Kidney glomerular epithelial cell (primary cell): ENCODE data around the gene ALPL.
"Not testable (repeated sequence)": the region's sequence is repeated elsewhere in the genome, so short reads cannot be mapped to it uniquely, and the experiment has no call there.

Experiments used
- DNase-seq: peaks from one replicate; lab custom pipeline; 2025; lab: John Stamatoyannopoulos, UW

ALPL gene

GRCh38 chr1:21507511-21508270 is 1.5 kb upstream of the ALPL start:
- DNase-seq: no peak

GRCh38 chr1:21508580-21509350 is 458 bp upstream of the ALPL start:
- DNase-seq: peak; percentile 31

DNA sequence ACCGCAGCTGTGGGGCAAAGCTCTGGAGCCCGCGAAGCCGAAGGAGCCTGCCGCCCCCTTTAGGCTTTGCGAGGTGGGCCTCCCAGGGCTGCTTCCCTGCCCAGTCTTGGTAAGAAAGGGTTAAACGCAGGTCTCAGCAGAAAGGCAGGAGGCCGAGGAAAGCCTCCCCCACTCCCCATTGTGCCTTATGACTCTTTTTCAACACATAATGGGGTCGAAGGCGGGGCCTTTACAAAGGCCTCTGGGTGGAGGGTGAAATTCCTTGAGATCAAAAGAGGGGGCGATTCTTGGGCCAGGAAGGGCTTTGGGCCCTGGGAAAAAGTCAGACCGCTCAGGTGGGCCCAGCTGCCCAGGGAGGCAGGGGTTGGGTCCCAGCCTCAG is 880 bp downstream of the ALPL start:
- no peak for DNase-seq

DNA sequence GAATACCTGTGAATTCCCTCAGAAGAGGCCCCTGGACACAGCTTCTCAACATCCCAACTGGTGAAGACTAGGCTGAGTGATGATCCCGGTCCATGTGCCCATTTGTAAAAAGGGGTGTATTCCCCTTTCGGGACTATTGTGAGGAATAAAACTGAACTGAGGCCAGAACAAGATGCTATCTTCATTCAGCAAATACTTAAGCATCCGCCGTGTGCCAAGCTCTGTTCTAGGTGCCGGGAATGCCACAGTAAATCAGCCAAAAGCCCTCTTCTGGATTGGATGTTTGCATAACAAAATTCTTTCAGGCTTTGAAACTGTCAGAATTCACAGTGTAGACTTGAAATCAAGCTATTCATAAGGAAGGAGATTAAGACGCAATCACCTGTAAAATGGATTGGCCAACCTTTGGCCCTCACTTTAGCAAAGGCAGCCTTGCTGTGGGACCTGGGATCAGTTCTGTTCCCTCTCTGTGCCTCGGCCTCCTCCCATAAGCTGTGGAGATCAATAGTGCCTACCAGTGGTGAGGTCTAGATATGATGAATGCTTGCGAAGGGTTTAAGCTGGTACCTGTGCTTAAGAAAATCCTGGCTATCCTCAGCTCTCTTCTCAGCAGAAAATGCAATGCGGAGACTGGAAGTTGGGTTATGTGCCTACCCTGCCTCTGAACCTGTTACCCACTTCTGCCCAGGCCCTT is 1.8 kb downstream of the ALPL start:
- DNase-seq: no peak

DNA sequence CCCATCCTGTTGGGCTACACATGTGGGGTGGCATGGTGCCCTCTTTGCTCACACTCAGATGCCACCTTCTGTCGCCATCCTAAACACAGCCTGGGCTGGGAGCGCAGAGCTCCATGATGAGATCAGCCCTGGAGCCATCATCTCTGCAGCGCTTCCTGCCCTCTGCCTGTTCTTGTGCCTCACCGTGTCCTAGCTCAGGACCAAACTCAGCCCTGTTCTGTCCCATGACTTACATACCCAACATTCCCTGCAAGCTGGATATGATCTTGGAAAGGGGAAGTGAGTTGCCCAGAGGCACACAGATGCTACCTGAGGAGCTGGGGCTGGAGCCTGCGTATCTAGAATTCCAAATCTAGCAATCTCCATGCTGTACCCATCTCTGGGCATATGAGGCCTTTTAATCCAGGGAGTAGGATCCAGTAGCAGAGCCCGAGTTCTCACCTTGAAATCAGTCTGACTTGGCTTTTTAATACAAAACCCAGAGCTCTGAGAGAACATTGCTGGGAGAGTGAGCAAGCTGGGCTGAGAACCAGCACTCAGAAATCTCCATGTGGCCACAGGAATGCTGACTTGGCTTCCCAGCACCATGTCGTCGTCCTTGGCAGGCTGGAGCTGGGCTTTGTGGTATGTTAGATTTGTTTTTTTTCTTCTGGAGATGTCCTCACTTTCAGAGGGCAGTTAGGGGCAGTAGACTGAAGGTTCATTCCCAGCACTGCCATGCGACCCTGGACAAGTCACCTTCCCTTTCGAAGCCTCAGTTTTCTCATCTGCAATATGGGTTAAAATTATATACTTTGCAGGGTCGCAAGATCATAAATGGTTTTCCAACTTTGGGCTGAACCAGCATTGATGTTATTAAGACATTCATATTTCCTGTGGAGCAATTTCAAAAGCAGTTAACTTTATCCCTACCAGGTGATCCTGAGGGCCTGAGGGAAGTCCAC is 2.6 kb downstream of the ALPL start:
- peak; percentile 80 for DNase-seq

DNA sequence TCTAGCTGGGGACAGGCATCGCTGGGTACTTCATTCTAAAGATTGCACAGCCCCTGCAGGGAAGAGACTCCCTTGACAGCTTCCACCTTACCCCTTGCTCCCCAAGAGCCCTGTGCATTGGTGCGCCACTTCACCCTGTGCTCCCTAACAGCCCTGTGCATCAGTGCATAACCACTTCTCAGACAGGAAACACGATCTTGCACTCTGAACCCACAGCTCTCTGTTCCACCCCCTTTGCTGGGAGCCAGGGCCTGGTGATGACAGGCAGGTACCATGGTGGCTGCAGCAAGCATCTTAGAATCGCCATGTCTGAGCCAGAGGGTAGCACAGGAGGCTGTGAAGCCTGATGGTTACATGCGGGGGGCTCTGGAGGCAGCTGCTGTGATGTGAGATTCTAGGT is 5.0 kb downstream of the ALPL start:
- no peak for DNase-seq

GRCh38 chr1:21517161-21517589 is 8.0 kb downstream of the ALPL start:
- DNase-seq: no peak

DNA sequence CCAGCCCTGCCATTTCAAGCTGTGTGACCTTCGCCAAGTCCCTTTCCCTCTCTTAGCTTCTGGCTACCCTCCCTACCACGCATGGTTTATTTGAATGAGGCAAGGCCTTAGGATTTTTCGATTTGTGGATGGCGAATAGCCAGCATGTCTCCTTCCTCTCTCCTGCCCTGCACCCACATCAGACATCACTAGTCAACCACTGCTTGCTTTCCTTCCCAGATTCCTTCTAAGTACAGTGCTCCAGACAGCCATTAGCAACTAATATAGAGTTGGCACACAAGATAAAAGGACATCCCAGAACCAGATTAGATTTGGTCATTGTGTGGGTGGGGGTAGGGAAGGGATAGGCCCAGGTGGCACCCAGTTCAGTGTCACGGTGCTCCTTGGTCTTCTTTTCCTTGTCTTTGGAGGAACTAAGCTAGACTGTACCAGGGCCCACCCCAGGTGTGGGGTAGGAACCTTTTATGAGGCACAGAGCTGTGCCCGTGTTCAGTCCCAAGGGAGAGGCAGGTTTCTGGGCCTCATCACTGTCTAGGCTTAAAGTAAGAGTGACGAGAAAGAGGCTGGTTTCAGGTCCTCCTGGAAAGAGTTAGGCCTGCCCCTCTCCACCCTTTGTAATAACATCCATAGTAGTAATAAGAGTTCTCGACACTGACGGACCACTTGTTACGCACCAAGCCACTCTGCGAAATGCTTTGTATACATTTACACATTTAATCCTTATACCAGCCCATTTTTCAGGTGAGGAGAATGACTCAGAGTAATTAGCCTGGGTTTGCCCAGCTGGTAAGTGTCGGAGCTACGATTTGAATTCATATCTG is 8.6 kb downstream of the ALPL start:
- DNase-seq: no peak

GRCh38 chr1:21518774-21519455 is 9.7 kb downstream of the ALPL start:
- DNase-seq: no peak

- DNase-seq: not testable (repeated sequence)
Measured at GRCh38 chr1:21519486-21520070, 10.4 kb downstream of the ALPL start.

DNA sequence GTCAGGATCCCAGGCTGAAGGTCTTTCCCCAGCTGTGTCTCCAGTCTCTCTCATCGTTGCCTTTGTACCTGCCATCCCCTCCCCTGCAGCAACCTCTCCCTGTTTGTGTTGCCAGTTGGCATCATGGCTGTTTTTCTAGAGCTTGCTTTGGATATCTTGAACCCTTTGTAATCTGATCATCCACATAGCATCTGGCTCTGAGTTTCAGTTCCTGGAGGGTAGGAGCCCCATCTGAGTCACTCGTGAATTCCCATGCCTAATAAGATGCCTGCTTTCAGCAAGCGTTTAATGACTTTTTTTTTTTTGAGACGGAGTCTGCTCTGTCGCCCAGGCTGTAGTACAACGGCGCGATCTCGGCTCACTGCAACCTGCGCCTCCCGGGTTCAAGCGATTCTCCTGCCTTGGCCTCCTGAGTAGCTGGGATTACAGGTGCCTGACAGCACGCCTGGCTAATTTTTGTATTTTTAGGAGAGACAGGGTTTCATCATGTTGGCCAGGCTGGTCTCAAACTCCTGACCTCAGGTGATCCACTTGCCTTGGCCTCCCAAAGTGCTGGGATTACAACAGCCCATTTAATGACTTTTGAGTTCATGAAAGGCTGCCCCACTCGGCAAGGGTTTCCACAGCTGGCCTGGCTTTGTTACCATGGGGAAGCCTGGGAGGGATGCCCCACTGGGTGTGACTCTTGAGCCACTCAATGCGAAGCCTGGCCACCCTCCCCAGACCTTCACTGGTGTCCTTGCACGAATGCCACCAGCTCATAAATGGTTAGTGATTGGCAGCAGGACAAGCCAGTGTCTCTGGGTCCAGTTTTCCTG is 11.9 kb downstream of the ALPL start:
- no peak for DNase-seq

- DNase-seq: no peak
Measured at GRCh38 chr1:21521717-21522060, 12.5 kb downstream of the ALPL start.

- DNase-seq: no peak
Measured at GRCh38 chr1:21522525-21523038, 13.4 kb downstream of the ALPL start.

DNA sequence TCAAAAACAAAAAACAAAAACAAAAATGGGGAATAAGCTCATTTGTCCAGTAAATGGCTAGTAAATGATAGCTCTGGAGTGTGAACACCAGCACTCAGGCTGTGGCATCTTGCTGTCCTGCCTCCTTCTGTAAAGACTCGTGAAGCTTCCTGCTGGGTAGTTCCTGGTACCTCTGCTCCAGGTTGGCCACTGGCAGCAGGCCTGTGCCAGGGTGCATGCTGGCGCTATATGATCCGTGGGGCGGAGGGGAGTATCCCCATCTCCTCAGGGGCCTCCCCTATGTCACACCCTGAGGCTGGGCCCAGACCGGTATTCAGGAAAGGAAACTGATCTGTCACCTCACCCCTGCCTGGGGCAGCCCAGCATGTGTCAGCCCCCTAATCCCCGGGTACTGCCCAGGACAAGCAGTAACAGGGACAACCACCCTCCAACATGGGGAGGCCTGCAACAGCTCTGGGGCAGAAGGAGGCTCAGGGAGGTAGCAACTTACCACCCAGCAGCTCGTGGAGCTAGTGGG is 14.1 kb downstream of the ALPL start:
- DNase-seq: no peak

DNA sequence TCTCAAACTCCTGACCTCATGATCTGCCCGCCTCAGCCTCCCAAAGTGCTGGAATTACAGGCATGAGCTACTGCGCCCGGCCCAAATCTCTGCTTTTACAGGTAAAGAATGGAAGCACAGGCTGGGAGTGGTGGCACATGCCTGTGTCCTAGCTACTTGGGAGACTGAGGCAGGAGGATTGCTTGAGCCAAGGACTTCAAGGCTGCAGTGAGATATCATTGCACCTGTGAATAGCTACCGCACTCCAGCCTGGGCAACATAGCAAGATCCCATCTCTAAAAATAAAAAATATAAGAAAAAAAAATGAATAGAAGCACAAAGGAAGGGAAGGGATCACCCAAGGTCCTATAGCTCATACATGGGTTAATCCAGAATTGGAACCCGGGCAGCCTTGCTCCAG is 15.0 kb downstream of the ALPL start:
- no peak for DNase-seq

DNA sequence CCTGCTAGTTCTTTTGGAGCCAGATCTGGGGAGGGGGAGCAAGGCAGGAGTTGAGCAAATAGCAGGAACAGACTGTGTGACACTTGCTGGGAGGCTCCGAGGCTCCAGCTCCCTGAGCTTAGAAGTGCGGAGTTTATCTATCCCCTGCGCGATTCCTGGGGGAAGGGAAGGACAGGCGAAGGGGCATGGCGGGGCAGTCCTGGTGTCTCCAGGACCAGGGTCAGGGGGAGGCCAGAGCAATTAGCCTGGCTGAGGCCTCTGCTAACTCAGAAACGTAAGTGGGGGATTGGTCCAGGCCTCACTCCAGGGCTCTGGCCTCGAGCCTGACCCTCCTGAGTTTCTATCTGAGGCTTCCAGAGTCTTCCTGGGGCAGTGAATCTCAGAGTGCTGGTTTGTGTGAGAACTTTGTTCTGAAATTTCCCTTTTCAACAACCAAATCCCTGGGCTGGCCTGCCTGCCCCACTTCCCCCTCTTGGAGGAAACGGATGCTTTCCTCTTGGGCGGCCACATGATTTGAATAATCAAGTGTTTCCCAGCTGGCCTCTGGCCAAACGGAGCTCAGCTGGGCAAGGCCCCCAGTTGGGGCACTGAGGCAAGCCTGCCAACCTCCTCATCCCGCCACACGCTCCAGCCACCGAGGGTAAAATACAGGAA is 15.6 kb downstream of the ALPL start:
- no peak for DNase-seq

GRCh38 chr1:21525340-21525717 is 16.1 kb downstream of the ALPL start:
- no peak for DNase-seq

DNA sequence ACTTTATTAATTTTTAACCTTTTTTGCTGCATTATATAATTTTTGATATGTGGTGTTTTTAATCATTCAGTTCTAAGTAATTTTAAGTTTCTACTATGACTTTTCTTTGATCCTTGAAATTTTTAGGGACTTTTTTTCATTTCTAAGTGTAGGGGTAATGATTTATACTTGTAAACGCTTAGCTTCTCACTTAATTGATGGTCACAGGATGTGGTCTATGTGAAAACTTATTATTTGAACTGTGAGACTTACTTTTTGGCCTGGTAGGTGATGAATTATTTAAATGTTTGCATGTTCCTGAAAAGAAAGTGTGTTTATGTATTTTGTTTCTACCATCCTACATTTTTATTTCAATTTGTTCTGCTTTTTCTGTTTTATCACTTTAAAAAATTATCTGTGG is 17.2 kb downstream of the ALPL start:
- DNase-seq: no peak
